HepG2 (cell line): ENCODE results near the gene ADAR. TPM values are rescaled to one million over a fixed set of nuclear protein-coding genes. Genes with fewer than 3 reads are reported as not detected.

Experiments
- DNMT1 ChIP-seq: sonication (generic); formaldehyde crosslinking; IDR thresholded peaks from 2 replicates; pipeline ENCODE4 v1.5.1; 2020; ENCODE audit warnings: mild to moderate bottlenecking, missing genetic modification reagents
- GTF2F1 ChIP-seq: fragments of 150-350 bp; IDR thresholded peaks from 2 replicates; pipeline ENCODE4 v1.6.1; 2014; ENCODE audit warnings: low read length
- JUNB ChIP-seq: sonication (generic); formaldehyde crosslinking; IDR thresholded peaks from 2 replicates; pipeline ENCODE4 v1.8.0; 2022; ENCODE audit warnings: missing genetic modification reagents, mild to moderate bottlenecking, borderline replicate concordance
- MXI1 ChIP-seq: IDR thresholded peaks from 3 replicates; pipeline ENCODE4 v1.6.1; 2012; ENCODE audit warnings: low read depth, low read length, inconsistent platforms, borderline replicate concordance
- MYC ChIP-seq: sonication (generic); formaldehyde crosslinking; IDR thresholded peaks from 2 replicates; pipeline ENCODE4 v1.9.0; 2021; ENCODE audit warnings: missing genetic modification reagents, borderline replicate concordance
- NAIF1 ChIP-seq: sonication (generic); formaldehyde crosslinking; IDR thresholded peaks from 2 replicates; pipeline ENCODE4 v1.5.0; 2020; ENCODE audit warnings: mild to moderate bottlenecking, missing genetic modification reagents, borderline replicate concordance
- NCOA2 ChIP-seq: sonication (generic); formaldehyde crosslinking; IDR thresholded peaks from 2 replicates; pipeline ENCODE4 v1.8.0; 2022; ENCODE audit warnings: inconsistent platforms
- NKX3-1 ChIP-seq: sonication (generic); formaldehyde crosslinking; IDR thresholded peaks from 2 replicates; pipeline ENCODE4 v1.5.0; 2020; ENCODE audit warnings: missing genetic modification reagents
- PHF20 ChIP-seq: sonication (generic); formaldehyde crosslinking; IDR thresholded peaks from 2 replicates; pipeline ENCODE4 v1.5.0; 2020; ENCODE audit warnings: mild to moderate bottlenecking, missing genetic modification reagents
- POLR2A ChIP-seq, 2 experiments: IDR thresholded peaks; 2 replicates each; pipeline ENCODE4 v1.6.1; 2011; ENCODE audit warnings: low read depth in 2 of 2, low read length in 2 of 2, mild to moderate bottlenecking in 1 of 2, moderate library complexity in 1 of 2; ENCODE audit not compliant: insufficient read depth in 1 of 2
- PRDM15 ChIP-seq: sonication (generic); formaldehyde crosslinking; IDR thresholded peaks from 2 replicates; pipeline ENCODE4 v1.4.0; 2020; ENCODE audit warnings: missing genetic modification reagents
- SAP130 ChIP-seq: IDR thresholded peaks from 2 replicates; pipeline ENCODE4 v1.6.1; 2016; ENCODE audit warnings: low read depth
- SATB2 ChIP-seq: sonication (generic); formaldehyde crosslinking; IDR thresholded peaks from 2 replicates; pipeline ENCODE4 v1.5.0; 2020; ENCODE audit warnings: missing genetic modification reagents
- SRSF4 ChIP-seq: fragments of 200-400 bp; formaldehyde crosslinking; IDR thresholded peaks from one replicate; pipeline ENCODE4 v1.6.1; 2018; ENCODE audit warnings: mild to moderate bottlenecking, low read depth, low read length, moderate library complexity; ENCODE audit not compliant: poor library complexity, severe bottlenecking
- TBP ChIP-seq: sonication (generic); formaldehyde crosslinking; IDR thresholded peaks from 2 replicates; pipeline ENCODE4 v1.5.0; 2020; ENCODE audit warnings: missing genetic modification reagents
- TCF7 ChIP-seq: sonication (generic); IDR thresholded peaks from 2 replicates; pipeline ENCODE4 v1.6.1; 2016; ENCODE audit warnings: antibody characterized with exemption, low read depth
- YEATS4 ChIP-seq: sonication (generic); formaldehyde crosslinking; IDR thresholded peaks from 2 replicates; pipeline ENCODE4 v1.4.0; 2020; ENCODE audit warnings: missing genetic modification reagents, borderline replicate concordance
- ZBTB20 ChIP-seq: sonication (generic); formaldehyde crosslinking; IDR thresholded peaks from 2 replicates; pipeline ENCODE4 v1.8.1; 2023; ENCODE audit warnings: missing genetic modification reagents, low read depth, mild to moderate bottlenecking, borderline replicate concordance
- ZKSCAN1 ChIP-seq: fragments of 150-350 bp; IDR thresholded peaks from 2 replicates; pipeline ENCODE4 v1.6.1; 2014; ENCODE audit warnings: low read length
- ZNF234 ChIP-seq: sonication (generic); formaldehyde crosslinking; conservative IDR thresholded peaks from 2 replicates; pipeline ENCODE4 v1.5.1; 2020; ENCODE audit warnings: mild to moderate bottlenecking, missing genetic modification reagents
- ZNF567 ChIP-seq: sonication (generic); formaldehyde crosslinking; IDR thresholded peaks from 2 replicates; pipeline ENCODE4 v1.8.1; 2023; ENCODE audit warnings: mild to moderate bottlenecking, missing genetic modification reagents, borderline replicate concordance
- ZNF597 ChIP-seq: sonication (generic); formaldehyde crosslinking; IDR thresholded peaks from 2 replicates; pipeline ENCODE4 v1.5.0; 2020; ENCODE audit warnings: missing genetic modification reagents
- ZNF777 ChIP-seq: sonication (generic); formaldehyde crosslinking; IDR thresholded peaks from 2 replicates; pipeline ENCODE4 v1.4.0; 2020; ENCODE audit warnings: missing genetic modification reagents
- ZNF781 ChIP-seq: sonication (generic); formaldehyde crosslinking; IDR thresholded peaks from 2 replicates; pipeline ENCODE4 v1.5.1; 2020; ENCODE audit warnings: borderline replicate concordance, mild to moderate bottlenecking, missing genetic modification reagents; ENCODE audit errors: not compliant biosample characterization
- ZNF850 ChIP-seq: sonication (generic); formaldehyde crosslinking; conservative IDR thresholded peaks from 2 replicates; pipeline ENCODE4 v1.9.0; 2021; ENCODE audit warnings: mild to moderate bottlenecking, missing genetic modification reagents
- polyA plus RNA-seq, 8 experiments: library from polyadenylated mRNA; depleted of rRNA in 3 of 8; stranded (reverse) in 7 of 8; unstranded in 1 of 8; fragments of >200 nt; fragmentation: Illumina TruSeq in 4 of 8; extraction: Trizol in 4 of 8; gene quantifications; 2 replicates each; pipeline versions ENCODE4 v1.2.1 to v1.2.3, GENCODE V29; 2011 to 2016; ENCODE audit warnings: low read depth in 4 of 8, missing spikeins in 1 of 8, mixed read lengths in 1 of 8; ENCODE audit not compliant: insufficient read depth in 1 of 8
- total RNA-seq, 5 experiments: library from RNA; depleted of rRNA; stranded (reverse); fragments of >200 nt; fragmentation: Illumina TruSeq; extraction: Trizol; gene quantifications; 2 replicates each; pipeline ENCODE4 v1.2.3, GENCODE V29; 2016; ENCODE audit warnings: low read depth in 1 of 5
- TF ChIP-seq, protein P1 (sequence below): sonication (generic); formaldehyde crosslinking; IDR thresholded peaks from 2 replicates; pipeline ENCODE4 v1.5.0; 2020; ENCODE audit warnings: missing genetic modification reagents

The ADAR gene
- total and polyA plus RNA-seq, 2 of the 13 experiments (the other 11 are each of a cell fraction or from before 2014, with no cell fraction given): 70.8 to 86.2 TPM

DNA sequence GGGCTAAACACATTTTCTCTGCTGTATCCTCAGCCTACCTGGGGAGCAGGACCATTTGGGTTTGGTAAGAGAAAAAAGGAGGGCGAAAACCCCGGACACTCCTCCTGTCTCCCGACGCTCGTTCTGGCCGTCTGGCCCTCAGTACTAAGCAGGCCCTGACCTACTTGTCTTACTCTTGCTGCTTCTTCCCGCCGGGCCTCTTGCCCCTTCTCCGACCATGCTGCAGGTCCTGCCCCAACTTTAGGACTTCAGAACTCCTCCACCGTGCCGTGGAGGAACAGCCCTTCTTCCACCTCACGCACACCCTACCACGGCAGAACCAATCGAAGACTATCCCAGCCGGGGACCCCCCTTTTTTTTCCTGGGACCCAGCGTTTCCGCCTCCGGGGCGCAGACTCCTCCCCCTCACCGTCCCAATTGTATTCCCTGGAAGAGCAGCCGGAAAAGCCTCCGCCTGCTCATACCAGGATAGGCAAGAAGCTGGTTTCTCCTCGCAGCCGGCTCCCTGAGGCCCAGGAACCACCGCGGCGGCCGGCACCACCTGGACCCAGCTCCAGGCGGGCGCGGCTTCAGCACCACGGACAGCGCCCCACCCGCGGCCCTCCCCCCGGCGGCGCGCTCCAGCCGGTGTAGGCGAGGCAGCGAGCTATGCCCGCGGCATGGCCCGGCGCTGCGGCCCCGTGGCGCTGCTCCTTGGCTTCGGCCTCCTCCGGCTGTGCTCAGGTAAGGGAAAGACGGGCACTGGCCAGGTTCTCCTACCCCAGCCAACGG lies 40.4 kb downstream of the ADAR start, which contains the start of gene CHRNB2 (continued):
- peak; percentile 92; the same call in 1 of the 2 replicates for TF ChIP-seq ZNF234 (CRISPR knock-in tag)
- TF ChIP-seq PHF20 (CRISPR knock-in tag): no peak
- TF ChIP-seq, protein P1, sequence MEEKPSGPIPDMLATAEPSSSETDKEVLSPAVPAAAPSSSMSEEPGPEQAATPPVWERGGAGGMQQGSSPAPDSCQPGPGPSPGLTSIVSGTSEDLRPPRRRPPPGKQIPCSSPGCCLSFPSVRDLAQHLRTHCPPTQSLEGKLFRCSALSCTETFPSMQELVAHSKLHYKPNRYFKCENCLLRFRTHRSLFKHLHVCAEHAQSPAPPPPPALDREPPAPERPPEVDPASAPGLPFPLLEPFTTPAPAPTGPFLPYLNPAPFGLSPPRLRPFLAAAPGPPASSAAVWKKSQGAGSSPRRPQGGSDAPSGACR (CRISPR knock-in tag): 0 out of 2 replicates have a peak, but pooled peaks have one; percentile 42
- TF ChIP-seq ZNF567 (CRISPR knock-in tag): no peak
- no peak for TF ChIP-seq ZNF597 (CRISPR knock-in tag)
- peak; percentile 97 for TF ChIP-seq SAP130 (CRISPR knock-in tag)
- TF ChIP-seq SRSF4: no peak
- TF ChIP-seq NKX3-1 (CRISPR knock-in tag): peak; percentile 96
- TF ChIP-seq JUNB: peak; percentile 50; the same call in 1 of the 2 replicates
- TF ChIP-seq PRDM15 (CRISPR knock-in tag): peak; percentile 76
- peak; percentile 76; the same call in 1 of the 2 replicates for TF ChIP-seq MYC (CRISPR knock-in tag)
- no peak for TF ChIP-seq ZKSCAN1
- peak; percentile 92; the same call in 1 of the 2 replicates for TF ChIP-seq SATB2 (CRISPR knock-in tag)
- peak; percentile 33; the same call in 1 of the 2 replicates for TF ChIP-seq NAIF1
- TF ChIP-seq DNMT1 (CRISPR knock-in tag): peak; percentile 91; the same call in 1 of the 2 replicates
- no peak for TF ChIP-seq POLR2A (IDR thresholded peaks at IDR 0.05; ENCODE audit: insufficient read depth in 1 of 2, low read depth in 2 of 2, low read length in 2 of 2)
- TF ChIP-seq ZNF781 (CRISPR knock-in tag): no peak
- TF ChIP-seq NCOA2 (CRISPR knock-in tag): peak; percentile 50; the same call in 1 of the 2 replicates
- peak; percentile 90; the same call in 1 of the 2 replicates for TF ChIP-seq ZNF850 (CRISPR knock-in tag)
- peak; percentile 92; the same call in 2 of the 3 replicates for TF ChIP-seq MXI1
- TF ChIP-seq GTF2F1: no peak
- peak; percentile 70; the same call in 1 of the 2 replicates for TF ChIP-seq YEATS4 (CRISPR knock-in tag)
- TF ChIP-seq TBP (CRISPR knock-in tag): no peak
- TF ChIP-seq ZNF777 (CRISPR knock-in tag): peak; percentile 71
- TF ChIP-seq ZBTB20 (CRISPR knock-in tag): peak; percentile 56; the same call in 1 of the 2 replicates
- TF ChIP-seq TCF7: no peak
